ENCODE measurements around the gene ENOX2.

DNA sequence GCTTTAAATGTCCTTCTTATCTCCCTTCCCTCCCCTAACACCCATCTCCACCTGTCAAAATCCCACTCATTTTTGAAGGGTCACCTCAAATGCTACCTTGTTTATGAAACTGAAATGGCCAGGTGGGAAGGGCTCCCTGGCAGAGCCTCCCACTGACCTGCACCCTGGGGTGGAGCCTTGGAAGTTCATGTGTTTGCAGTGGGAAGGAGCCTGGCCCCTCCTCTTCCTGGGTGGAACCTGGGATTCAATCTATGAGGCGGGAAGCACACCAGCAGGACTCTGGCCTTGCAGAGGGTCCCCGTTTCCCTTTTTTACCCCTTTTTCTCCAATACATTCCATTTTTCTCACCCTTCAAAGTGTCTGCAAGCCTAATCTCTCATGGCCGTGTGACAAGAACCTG, 197.4 kb downstream of the ENOX2 start:
- TF ChIP-seq, protein P1, sequence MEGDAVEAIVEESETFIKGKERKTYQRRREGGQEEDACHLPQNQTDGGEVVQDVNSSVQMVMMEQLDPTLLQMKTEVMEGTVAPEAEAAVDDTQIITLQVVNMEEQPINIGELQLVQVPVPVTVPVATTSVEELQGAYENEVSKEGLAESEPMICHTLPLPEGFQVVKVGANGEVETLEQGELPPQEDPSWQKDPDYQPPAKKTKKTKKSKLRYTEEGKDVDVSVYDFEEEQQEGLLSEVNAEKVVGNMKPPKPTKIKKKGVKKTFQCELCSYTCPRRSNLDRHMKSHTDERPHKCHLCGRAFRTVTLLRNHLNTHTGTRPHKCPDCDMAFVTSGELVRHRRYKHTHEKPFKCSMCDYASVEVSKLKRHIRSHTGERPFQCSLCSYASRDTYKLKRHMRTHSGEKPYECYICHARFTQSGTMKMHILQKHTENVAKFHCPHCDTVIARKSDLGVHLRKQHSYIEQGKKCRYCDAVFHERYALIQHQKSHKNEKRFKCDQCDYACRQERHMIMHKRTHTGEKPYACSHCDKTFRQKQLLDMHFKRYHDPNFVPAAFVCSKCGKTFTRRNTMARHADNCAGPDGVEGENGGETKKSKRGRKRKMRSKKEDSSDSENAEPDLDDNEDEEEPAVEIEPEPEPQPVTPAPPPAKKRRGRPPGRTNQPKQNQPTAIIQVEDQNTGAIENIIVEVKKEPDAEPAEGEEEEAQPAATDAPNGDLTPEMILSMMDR (IDR thresholded peaks at IDR 0.05), result no peak
- TF ChIP-seq POLR2A (IDR thresholded peaks at IDR 0.05) (no peak), EP300 (IDR thresholded peaks at IDR 0.05) (no peak)

Measured in tibial nerve (tissue), 4 donors.